Heart right ventricle (tissue), 16 donors: ENCODE results near the gene PRDM16. TPM values are rescaled to one million over a fixed set of nuclear protein-coding genes. Genes with fewer than 3 reads are reported as not detected.

Source experiments
- ATAC-seq, 8 donors: fragments of 200-7000 bp; cut with Tn5 transposase; one replicate each; pipeline ENCODE4 v1.9.1; 2020; ENCODE audit warnings: mild to moderate bottlenecking in 8 of 8, moderate library complexity in 8 of 8, moderate number of reproducible peaks in 1 of 8
- DNase-seq, 2 donors: peaks; one replicate each; pipeline ENCODE4 v3.0.0-alpha.2; 2020
- H3K27ac ChIP-seq, 10 donors: fragments of 200-600 bp; sonication (generic) in 2 of 10; one replicate each; pipeline versions ENCODE4 v1.5.0 to v1.8.0; 2020 to 2022; ENCODE audit warnings: mild to moderate bottlenecking in 3 of 10
- H3K27me3 ChIP-seq, 7 donors: fragments of 200-600 bp; one replicate each; pipeline ENCODE4 v1.8.0; 2021 to 2022; ENCODE audit warnings: mild to moderate bottlenecking in 2 of 7
- H3K36me3 ChIP-seq, 9 donors: fragments of 200-600 bp; sonication (generic) in 1 of 9; one replicate each; pipeline versions ENCODE4 v1.5.0 to v1.8.0; 2020 to 2022; ENCODE audit warnings: mild to moderate bottlenecking in 2 of 9
- H3K4me1 ChIP-seq, 9 donors: fragments of 200-600 bp; sonication (generic) in 1 of 9; one replicate each; pipeline versions ENCODE4 v1.5.0 to v1.8.0; 2020 to 2022; ENCODE audit warnings: mild to moderate bottlenecking in 4 of 9
- H3K4me3 ChIP-seq, 10 donors: fragments of 200-600 bp; sonication (generic) in 2 of 10; one replicate each; pipeline versions ENCODE4 v1.5.0 to v1.8.0; 2020 to 2022; ENCODE audit warnings: mild to moderate bottlenecking in 7 of 10, moderate library complexity in 2 of 10
- H3K9me3 ChIP-seq, 11 donors: fragments of 200-600 bp in 10 of 11; sonication (generic) in 2 of 11; one replicate each; pipeline versions ENCODE4 v1.5.0 to v1.8.0; 2013 to 2022; ENCODE audit warnings: mild to moderate bottlenecking in 2 of 11, control low read depth in 1 of 11, moderate library complexity in 1 of 11
- CTCF ChIP-seq, 9 donors: fragments of 200-600 bp; sonication (generic) in 2 of 9; IDR thresholded peaks; one replicate each; pipeline versions ENCODE4 v1.5.0 to v1.8.0; 2021 to 2022; ENCODE audit warnings: antibody characterized with exemption in 9 of 9, mild to moderate bottlenecking in 5 of 9, moderate library complexity in 1 of 9
- WGBS, 2 donors: extraction: QIAGEN DNeasy Blood & Tissue Kit; methylation state at CpG; one replicate each; pipeline ENCODE4 v1.1.7; 2013; ENCODE audit warnings: inconsistent platforms in 1 of 2; 5-methylcytosine and 5-hydroxymethylcytosine counted together
- intact Hi-C, 10 donors: fragments of 100-400 bp; cut with DNase I; formaldehyde crosslinking; loops; one replicate each; pipeline versions ENCODE4 v1.11.1 to v1.14.2; 2022
- polyA plus RNA-seq, 2 donors: library from polyadenylated mRNA; stranded (reverse); fragments of 200-250 nt; gene quantifications; one replicate each; pipeline ENCODE4 v1.2.3, GENCODE V29; 2013
- total RNA-seq, 10 donors: library from RNA; stranded (reverse); fragmentation: NEBNext Ultra II Directional in 3 of 10; extraction: Animal tissue kit (Norgen Biotek cat#: 25700) in 3 of 10; gene quantifications; one replicate each; pipeline versions ENCODE4 v1.2.1 to v1.2.4, GENCODE V29; 2021 to 2023
- donor health status: Arrhythmogenic right ventricular cardiomyopathy.
- donor health status: ischemic (EF 13 %, LVEDD 7.1; RV severe dilation, severe dysfunction).
- donor health status: healthy with polysubstance abuse.
- donor health status: DM: no; HTN: yes; CAD: no.
- donor health status: DM: no; HTN: no; CAD: no.
- donor health status: ischemic (EF 25% LVEDD 6.9; RV normal size, moderate dysfunction).
- donor health status: ischemic (EF 25% LVEDD 5.7; RV mildly dilated, moderate dysfunction).
- donor health status: healthy.
- donor health status: DM: yes; HTN: yes; CAD: no.
- donor health status: Ischemic cardiomyopathy.
- donor health status: ischemic (EF 35%, LVEDD 5.7; RV mildly dilated, moderate dysfunction).
- donor health status: nonischemic (EF 11% LVEDD 7.7; RV severe dilation, severe dysfunction).
- donor health status: DM: yes; HTN: yes; CAD: no.
- donor health status: PGD.
- donor health status: ischemic (EF 29% LVEDD 5.4; RV normal size, mild dysfunction).
- donor health status: nonischemic (EF 23%, LVEDD 6.1; RV moderate dilation, normal function).

PRDM16 gene
- total and polyA plus RNA-seq, 12 donors = 4.1 to 25.9 (median 14.8) TPM

- Histone ChIP-seq H3K4me3 (no peak overlapping the region), H3K36me3 (no peaks in the 10 kb centered on the region), H3K9me3 (no peaks in the 10 kb centered on the region), H3K27ac (no peak overlapping the region), H3K27me3 (peaks cover 0 to 28% (median 0%) of the 10 kb centered on the region in 7 donors), H3K4me1 (peaks cover 19 to 47% (median 30%) of the 10 kb centered on the region in 9 donors)
- TF ChIP-seq CTCF (IDR thresholded peaks at IDR 0.05) = no peak
- DNase-seq = no peak
- ATAC-seq = no peak
- intact Hi-C loops = loop anchor here in 1 of 10 donors (10.0 kb wide), 1 partner anchor 109 kb away; no protein-coding TSS in a partner anchor
- 68 to 74% methylated on average over 22 of the region's 22 CpGs for WGBS, 2 donors
These were observed 114.8 kb downstream of the PRDM16 start for GRCh38 chr1:3183813-3184212.

GRCh38 chr1:3184666-3185065 lies 115.7 kb downstream of the PRDM16 start:
- Histone ChIP-seq H3K4me3 (no peak overlapping the region), H3K4me1 (peaks cover 19 to 48% (median 31%) of the 10 kb centered on the region in 9 donors), H3K36me3 (no peaks in the 10 kb centered on the region), H3K27ac (no peak overlapping the region), H3K27me3 (peaks cover 0 to 28% (median 0%) of the 10 kb centered on the region in 7 donors), H3K9me3 (no peaks in the 10 kb centered on the region)
- no peak for TF ChIP-seq CTCF (IDR thresholded peaks at IDR 0.05)
- intact Hi-C loops = loop anchor here in 1 of 10 donors (10.0 kb wide), 1 partner anchor 110 kb away; no protein-coding TSS in a partner anchor
- no peak for DNase-seq
- no peak for ATAC-seq
- 91 to 92% methylated on average over 20 of the region's 20 CpGs for WGBS, 2 donors

GRCh38 chr1:3185896-3186525 lies 117.0 kb downstream of the PRDM16 start:
- ATAC-seq (peak in 1 of 8 donors; percentile 2), DNase-seq (no peak)
- H3K36me3 ChIP-seq = no peaks in the 10 kb centered on the region
- WGBS, 2 donors = 78 to 80% methylated on average over 38 of the region's 38 CpGs
- intact Hi-C loops = loop anchor here in 1 of 10 donors (10.0 kb wide), 1 partner anchor 111 kb away; no protein-coding TSS in a partner anchor
- peaks cover 19 to 56% (median 31%) of the 10 kb centered on the region in 9 donors for H3K4me1 ChIP-seq
- peak overlapping the region in 1 of 10 donors; percentile 7 for H3K4me3 ChIP-seq
- no peaks in the 10 kb centered on the region for H3K9me3 ChIP-seq
- H3K27ac ChIP-seq = peak overlapping the region in 8 of 10 donors; percentile 40 to 90 (median 80)
- TF ChIP-seq CTCF (IDR thresholded peaks at IDR 0.05) = no peak
- peaks cover 0 to 28% (median 0%) of the 10 kb centered on the region in 7 donors for H3K27me3 ChIP-seq

DNA sequence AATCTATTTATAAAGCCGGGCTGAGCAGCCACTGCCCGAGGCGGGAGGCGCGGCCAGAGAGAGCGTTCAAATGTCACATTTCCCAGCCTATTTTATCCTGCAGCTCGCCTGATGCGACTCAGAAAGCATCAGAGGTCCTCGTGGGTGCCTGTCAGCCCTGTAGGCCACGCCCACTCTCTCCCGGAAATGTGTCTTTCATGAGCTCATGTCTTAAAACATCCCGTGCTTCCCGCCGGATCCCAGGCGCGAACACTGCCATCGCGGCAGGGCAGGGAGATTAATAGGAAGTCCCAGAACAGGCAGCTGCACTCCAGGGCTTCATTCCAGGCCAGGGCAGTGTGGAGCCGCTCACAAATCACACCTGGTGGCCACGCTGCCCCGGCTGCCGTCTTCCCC lies 117.5 kb downstream of the PRDM16 start:
- Histone ChIP-seq H3K36me3 (no peaks in the 10 kb centered on the region), H3K9me3 (no peaks in the 10 kb centered on the region), H3K27ac (peak overlapping the region; percentile 52 to 90 (median 80)), H3K4me1 (peaks cover 19 to 57% (median 31%) of the 10 kb centered on the region in 9 donors), H3K4me3 (peak overlapping the region in 1 of 10 donors; percentile 7), H3K27me3 (peaks cover 0 to 28% (median 0%) of the 10 kb centered on the region in 7 donors)
- 15 to 20% methylated on average over 22 of the region's 22 CpGs for WGBS, 2 donors
- no peak for TF ChIP-seq CTCF (IDR thresholded peaks at IDR 0.05)
- ATAC-seq (peak; percentile 56 to 93 (median 84)), DNase-seq (peak; percentile 67 to 91)
- intact Hi-C loops = loop anchor here in 1 of 10 donors (10.0 kb wide), 1 partner anchor 112 kb away; no protein-coding TSS in a partner anchor
